ENCODE measurements around the gene MOG.

DNA sequence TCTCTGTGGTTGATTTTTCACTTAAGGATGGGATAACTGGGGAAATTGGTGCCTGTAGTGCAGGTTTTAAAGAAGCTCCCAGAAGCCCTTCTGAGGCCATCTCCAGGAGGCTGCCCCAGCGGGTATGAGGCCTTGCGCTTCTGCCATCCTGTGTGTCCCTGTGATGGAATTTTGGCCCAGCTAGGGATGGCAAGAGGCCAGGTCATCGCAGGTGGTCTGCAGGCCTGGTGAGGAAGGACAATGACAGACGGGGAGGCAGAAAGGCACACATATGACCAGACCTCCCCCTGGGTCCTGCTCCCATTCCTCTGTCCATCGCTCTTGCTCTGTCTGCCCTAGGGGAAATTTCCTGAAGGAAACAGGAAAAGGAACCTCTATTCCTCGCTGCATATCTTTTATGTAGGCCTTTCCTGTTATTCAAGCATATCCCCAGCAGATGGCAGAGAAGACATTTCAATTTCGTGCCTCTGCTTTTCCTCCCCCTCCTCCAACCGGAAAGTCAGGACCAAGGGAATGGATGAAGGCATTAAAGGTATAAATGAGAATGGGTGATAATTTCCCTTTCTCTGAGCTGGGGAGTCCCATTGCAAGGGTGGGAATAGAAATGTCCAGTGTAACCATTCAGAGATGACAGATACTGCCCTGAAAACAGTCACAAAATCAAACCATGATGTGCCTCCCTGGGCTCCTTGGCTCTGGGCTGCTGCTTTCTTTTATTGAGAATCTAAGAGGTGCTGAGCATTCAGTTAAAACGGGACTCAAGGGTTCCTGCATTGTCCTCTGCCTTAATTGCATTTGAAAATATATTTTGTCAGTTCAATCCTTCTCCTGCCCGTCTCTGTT is 48.7 kb downstream of the MOG start:
- TF ChIP-seq, protein P1, sequence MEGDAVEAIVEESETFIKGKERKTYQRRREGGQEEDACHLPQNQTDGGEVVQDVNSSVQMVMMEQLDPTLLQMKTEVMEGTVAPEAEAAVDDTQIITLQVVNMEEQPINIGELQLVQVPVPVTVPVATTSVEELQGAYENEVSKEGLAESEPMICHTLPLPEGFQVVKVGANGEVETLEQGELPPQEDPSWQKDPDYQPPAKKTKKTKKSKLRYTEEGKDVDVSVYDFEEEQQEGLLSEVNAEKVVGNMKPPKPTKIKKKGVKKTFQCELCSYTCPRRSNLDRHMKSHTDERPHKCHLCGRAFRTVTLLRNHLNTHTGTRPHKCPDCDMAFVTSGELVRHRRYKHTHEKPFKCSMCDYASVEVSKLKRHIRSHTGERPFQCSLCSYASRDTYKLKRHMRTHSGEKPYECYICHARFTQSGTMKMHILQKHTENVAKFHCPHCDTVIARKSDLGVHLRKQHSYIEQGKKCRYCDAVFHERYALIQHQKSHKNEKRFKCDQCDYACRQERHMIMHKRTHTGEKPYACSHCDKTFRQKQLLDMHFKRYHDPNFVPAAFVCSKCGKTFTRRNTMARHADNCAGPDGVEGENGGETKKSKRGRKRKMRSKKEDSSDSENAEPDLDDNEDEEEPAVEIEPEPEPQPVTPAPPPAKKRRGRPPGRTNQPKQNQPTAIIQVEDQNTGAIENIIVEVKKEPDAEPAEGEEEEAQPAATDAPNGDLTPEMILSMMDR (IDR thresholded peaks at IDR 0.05; ENCODE audit: low read depth, low read length), result no peak
- TF ChIP-seq POLR2A (IDR thresholded peaks at IDR 0.05; ENCODE audit: extremely low read depth, insufficient read length) (no peak), MYC (IDR thresholded peaks at IDR 0.05; ENCODE audit: low read depth, low read length) (no peak)
